HT1080 (cell line): Measurements from ENCODE around the gene EHD3. TPM values are rescaled to one million over a fixed set of nuclear protein-coding genes. Genes with fewer than 3 reads are reported as not detected.

Source experiments
- DNase-seq: peaks from one replicate; pipeline ENCODE4 v3.0.0-alpha.2; 2015; ENCODE audit warnings: low read depth
- polyA plus RNA-seq, 2 experiments: library from polyadenylated mRNA; depleted of rRNA; stranded (reverse); fragments of >200 nt; gene quantifications; 2 replicates each; pipeline ENCODE4 v1.2.3, GENCODE V29; 2015
- total RNA-seq: library from RNA; depleted of rRNA; stranded (reverse); fragments of >200 nt; shearing (Covaris generic); gene quantifications from 2 replicates; pipeline ENCODE4 v1.2.3, GENCODE V29; 2014; rRNA removed

EHD3 gene
- 14.1 and 17.5 TPM in 2 replicates for total RNA-seq
- 13.8 and 15.7 TPM in 2 replicates for polyA plus RNA-seq (2015; cell fraction: cytosol; rRNA removed)
- 11.3 and 12.9 TPM in 2 replicates for polyA plus RNA-seq (2015; cell fraction: nucleus; rRNA removed)

GRCh38 chr2:31233741-31234682 is at the start of gene EHD3:
TSS of gene EHD3 (plus strand) at chr2:31234152. CDS start at chr2:31234622, 470 bp downstream.
- peak; percentile 95 for DNase-seq

GRCh38 chr2:31187166-31187565 is 46.8 kb upstream of the EHD3 start:
- no peak for DNase-seq

GRCh38 chr2:31188131-31188530 is 45.8 kb upstream of the EHD3 start:
- DNase-seq = no peak

- DNase-seq = no peak
Observed at GRCh38 chr2:31189141-31189540, 44.8 kb upstream of the EHD3 start.

GRCh38 chr2:31190188-31190587 is 43.8 kb upstream of the EHD3 start:
- DNase-seq = no peak

GRCh38 chr2:31191931-31192330 is 42.0 kb upstream of the EHD3 start:
- no peak for DNase-seq

- DNase-seq = no peak
Observed at GRCh38 chr2:31192396-31192795, 41.6 kb upstream of the EHD3 start.

GRCh38 chr2:31192851-31193392 is 41.0 kb upstream of the EHD3 start:
- DNase-seq = no peak

GRCh38 chr2:31193806-31194205 is 40.1 kb upstream of the EHD3 start:
- DNase-seq = no peak

GRCh38 chr2:31196622-31197021 is 37.3 kb upstream of the EHD3 start:
- DNase-seq = no peak

GRCh38 chr2:31197166-31197565 is 36.8 kb upstream of the EHD3 start:
- DNase-seq = no peak

- no peak for DNase-seq
Observed at GRCh38 chr2:31197669-31198068, 36.3 kb upstream of the EHD3 start.

- DNase-seq = no peak
Observed at GRCh38 chr2:31199206-31199605, 34.7 kb upstream of the EHD3 start.

GRCh38 chr2:31200972-31201371 is 33.0 kb upstream of the EHD3 start:
- no peak for DNase-seq

GRCh38 chr2:31202041-31202440 is 31.9 kb upstream of the EHD3 start:
- DNase-seq = no peak

GRCh38 chr2:31202833-31203232 is 31.1 kb upstream of the EHD3 start:
- no peak for DNase-seq

GRCh38 chr2:31203916-31204315 is 30.0 kb upstream of the EHD3 start:
- no peak for DNase-seq

- no peak for DNase-seq
Observed at GRCh38 chr2:31204783-31205182, 29.2 kb upstream of the EHD3 start.

GRCh38 chr2:31205186-31205585 is 28.8 kb upstream of the EHD3 start:
- no peak for DNase-seq

GRCh38 chr2:31205613-31206012 is 28.3 kb upstream of the EHD3 start:
- no peak for DNase-seq

- no peak for DNase-seq
Observed at GRCh38 chr2:31207790-31208189, 26.2 kb upstream of the EHD3 start.

GRCh38 chr2:31208240-31208639 is 25.7 kb upstream of the EHD3 start:
- no peak for DNase-seq
